Hepatocyte (in vitro differentiated cells): ENCODE results near the gene ENTHD1. TPM values are rescaled to one million over a fixed set of nuclear protein-coding genes. Genes with fewer than 3 reads are reported as not detected.

Experiments
- DNase-seq: peaks from one replicate; pipeline ENCODE4 v3.0.0-alpha.2; 2016; ENCODE audit warnings: low spot score
- H2AFZ ChIP-seq: fragments of 200-600 bp; sonication (generic); 2 replicates; pipeline ENCODE4 v1.6.0; 2016; ENCODE audit warnings: antibody characterized with exemption, mild to moderate bottlenecking
- H3K27ac ChIP-seq: fragments of 200-600 bp; sonication (generic); 2 replicates; pipeline ENCODE4 v1.5.1; 2016; ENCODE audit warnings: mild to moderate bottlenecking
- H3K27me3 ChIP-seq: fragments of 200-600 bp; sonication (generic); 2 replicates; pipeline ENCODE4 v1.6.1; 2016
- H3K36me3 ChIP-seq: fragments of 200-600 bp; sonication (generic); replicated peaks from 2 replicates; pipeline ENCODE4 v1.5.1; 2016; ENCODE audit warnings: low read depth; ENCODE audit not compliant: insufficient read depth
- H3K4me1 ChIP-seq: fragments of 200-600 bp; sonication (generic); 2 replicates; pipeline ENCODE4 v1.5.1; 2016; ENCODE audit warnings: mild to moderate bottlenecking, moderate library complexity; ENCODE audit not compliant: insufficient read depth
- H3K4me2 ChIP-seq: fragments of 200-600 bp; sonication (generic); 2 replicates; pipeline ENCODE4 v1.6.0; 2016
- H3K4me3 ChIP-seq: fragments of 200-600 bp; sonication (generic); 2 replicates; pipeline ENCODE4 v1.5.1; 2016; ENCODE audit warnings: mild to moderate bottlenecking
- H3K79me2 ChIP-seq: fragments of 200-600 bp; sonication (generic); 2 replicates; pipeline ENCODE4 v1.6.0; 2017; ENCODE audit warnings: mild to moderate bottlenecking
- H3K9me2 ChIP-seq: fragments of 200-600 bp; sonication (generic); replicated peaks from 2 replicates; pipeline ENCODE4 v1.6.0; 2017; ENCODE audit warnings: mild to moderate bottlenecking; ENCODE audit not compliant: insufficient read depth
- H3K9me3 ChIP-seq: fragments of 200-600 bp; sonication (generic); 2 replicates; pipeline ENCODE4 v1.5.1; 2016; ENCODE audit warnings: low read depth, mild to moderate bottlenecking
- H4K20me1 ChIP-seq: fragments of 200-600 bp; sonication (generic); 2 replicates; pipeline ENCODE4 v1.6.0; 2016; ENCODE audit warnings: mild to moderate bottlenecking; ENCODE audit not compliant: insufficient read depth, poor library complexity, severe bottlenecking
- CTCF ChIP-seq: fragments of 200-600 bp; sonication (generic); IDR thresholded peaks from 2 replicates; pipeline ENCODE4 v1.5.1; 2016; ENCODE audit warnings: antibody characterized with exemption, mild to moderate bottlenecking; ENCODE audit not compliant: poor library complexity
- EZH2 ChIP-seq: fragments of 200-600 bp; sonication (generic); IDR thresholded peaks from 2 replicates; pipeline ENCODE4 v1.6.1; 2016; ENCODE audit warnings: antibody characterized with exemption, mild to moderate bottlenecking, borderline replicate concordance
- EZH2phosphoT487 ChIP-seq: fragments of 200-600 bp; sonication (generic); IDR thresholded peaks from one replicate; pipeline ENCODE4 v1.6.1; 2018; ENCODE audit warnings: antibody characterized with exemption, mild to moderate bottlenecking, low read depth, moderate library complexity; ENCODE audit not compliant: unreplicated experiment, severe bottlenecking
- WGBS: methylation state at CpG from one replicate; pipeline ENCODE4 v1.1.6; 2016; ENCODE audit warnings: low lambda C conversion rate; ENCODE audit errors: missing lambda C conversion rate; 5-methylcytosine and 5-hydroxymethylcytosine counted together
- polyA plus RNA-seq: library from polyadenylated mRNA; unstranded; fragments of >200 nt; fragmentation: Nextera tagmentation; extraction: Ambion mirVana; gene quantifications from 2 replicates; pipeline ENCODE4 v1.2.1, GENCODE V29; 2016
- total RNA-seq: library from RNA; depleted of rRNA; stranded (reverse); fragments of >200 nt; gene quantifications from 2 replicates; pipeline ENCODE4 v1.2.3, GENCODE V29; 2014

The ENTHD1 gene
- total and polyA plus RNA-seq, 2 experiments from 2014 or later: not detected

- H3K27ac ChIP-seq: no peak overlapping the region
- peaks cover 7% of the 10 kb centered on the region for H3K4me1 ChIP-seq
- no peak for DNase-seq
- H3K27me3 ChIP-seq: no peaks in the 10 kb centered on the region
- no peak for TF ChIP-seq CTCF
- TF ChIP-seq EZH2phosphoT487: no peak
- no peak for TF ChIP-seq EZH2
- no peaks in the 10 kb centered on the region for H4K20me1 ChIP-seq
- H3K4me3 ChIP-seq: no peak overlapping the region
- H3K79me2 ChIP-seq: no peaks in the 10 kb centered on the region
- 94% methylated on average over 10 of the region's 10 CpGs for WGBS
- no peaks in the 10 kb centered on the region for H3K9me2 ChIP-seq
- no peaks in the 10 kb centered on the region for H3K9me3 ChIP-seq
- no peak overlapping the region for H3K4me2 ChIP-seq
- H2AFZ ChIP-seq: no peak overlapping the region
- H3K36me3 ChIP-seq: no peaks in the 10 kb centered on the region
These were observed 179.7 kb downstream of the ENTHD1 start for GRCh38 chr22:39713799-39714290.

- no peak overlapping the region for H3K27ac ChIP-seq
- DNase-seq: no peak
These were observed 180.6 kb downstream of the ENTHD1 start for GRCh38 chr22:39712751-39713525.

GRCh38 chr22:39712081-39712480, 181.5 kb downstream of the ENTHD1 start:
- Histone ChIP-seq H3K9me3 (no peaks in the 10 kb centered on the region), H4K20me1 (no peaks in the 10 kb centered on the region), H3K4me2 (no peak overlapping the region), H3K4me1 (peaks cover 10% of the 10 kb centered on the region), H3K79me2 (no peaks in the 10 kb centered on the region), H2AFZ (no peak overlapping the region), H3K9me2 (no peaks in the 10 kb centered on the region), H3K27me3 (no peaks in the 10 kb centered on the region), H3K4me3 (no peak overlapping the region), H3K36me3 (no peaks in the 10 kb centered on the region), H3K27ac (no peak overlapping the region)
- DNase-seq: no peak
- TF ChIP-seq CTCF: no peak
- TF ChIP-seq EZH2phosphoT487: no peak
- no peak for TF ChIP-seq EZH2
- WGBS: 86% methylated on average over 1 of the region's 1 CpG

More at GRCh38 chr22:39712751-39713525, 180.6 kb downstream of the ENTHD1 start:
- H3K27me3 ChIP-seq: no peaks in the 10 kb centered on the region
- no peaks in the 10 kb centered on the region for H3K9me3 ChIP-seq
- H3K4me2 ChIP-seq: no peak overlapping the region
- H3K36me3 ChIP-seq: no peaks in the 10 kb centered on the region
- H2AFZ ChIP-seq: no peak overlapping the region
- no peaks in the 10 kb centered on the region for H3K9me2 ChIP-seq
- 59% methylated on average over 18 of the region's 18 CpGs for WGBS
- no peak for TF ChIP-seq CTCF
- no peak for TF ChIP-seq EZH2
- no peak for TF ChIP-seq EZH2phosphoT487
- no peaks in the 10 kb centered on the region for H3K79me2 ChIP-seq
- no peaks in the 10 kb centered on the region for H4K20me1 ChIP-seq
- H3K4me1 ChIP-seq: peaks cover 10% of the 10 kb centered on the region
- no peak overlapping the region for H3K4me3 ChIP-seq
